Measurements from ENCODE around the gene EMID1. TPM values are rescaled to one million over a fixed set of nuclear protein-coding genes. Genes with fewer than 3 reads are reported as not detected.

The EMID1 gene
- total RNA-seq, 4 donors from 2014 or later = 2.8 to 4.8 (median 3.6) TPM

GRCh38 chr22:29290061-29290460 is 84.4 kb downstream of the EMID1 start:
- TF ChIP-seq POLR2A (IDR thresholded peaks at IDR 0.05) (no peak), CTCF (IDR thresholded peaks at IDR 0.05) (no peak)
- intact Hi-C loops (cut with DNase I; ENCODE audit: low total_unique reads) = no loop called here
- DNase-seq (ENCODE audit: low spot score in 2 of 2) = no peak
- H3K4me3 ChIP-seq (ENCODE audit: low read depth, poor library complexity, severe bottlenecking) = no peak overlapping the region
- WGBS, 2 donors = 58 to 64% methylated on average over 5 of the region's 5 CpGs

GRCh38 chr22:29291215-29291614 is 85.5 kb downstream of the EMID1 start:
- DNase-seq (ENCODE audit: low spot score in 2 of 2) = no peak
- intact Hi-C loops (cut with DNase I; ENCODE audit: low total_unique reads) = no loop called here
- WGBS, 2 donors = 72 to 74% methylated on average over 7 of the region's 7 CpGs
- H3K4me3 ChIP-seq (ENCODE audit: low read depth, poor library complexity, severe bottlenecking) = no peak overlapping the region
- TF ChIP-seq CTCF (IDR thresholded peaks at IDR 0.05) = no peak
- no peak for TF ChIP-seq POLR2A (IDR thresholded peaks at IDR 0.05)

GRCh38 chr22:29292379-29292778 is 86.7 kb downstream of the EMID1 start:
- DNase-seq (ENCODE audit: low spot score in 2 of 2) = no peak
- intact Hi-C loops (cut with DNase I; ENCODE audit: low total_unique reads) = no loop called here
- no peak overlapping the region for H3K4me3 ChIP-seq (ENCODE audit: low read depth, poor library complexity, severe bottlenecking)
- TF ChIP-seq CTCF (IDR thresholded peaks at IDR 0.05) = no peak
- TF ChIP-seq POLR2A (IDR thresholded peaks at IDR 0.05) = no peak

GRCh38 chr22:29298641-29299040 is 92.9 kb downstream of the EMID1 start:
- DNase-seq (ENCODE audit: low spot score in 2 of 2) = peak in 1 of 2 donors; percentile 75
- H3K4me3 ChIP-seq (ENCODE audit: low read depth, poor library complexity, severe bottlenecking) = no peak overlapping the region
- intact Hi-C loops (cut with DNase I; ENCODE audit: low total_unique reads) = no loop called here
- WGBS, 2 donors = 72 to 73% methylated on average over 8 of the region's 8 CpGs
- no peak for TF ChIP-seq POLR2A (IDR thresholded peaks at IDR 0.05)

- no peak overlapping the region for H3K4me3 ChIP-seq (ENCODE audit: low read depth, poor library complexity, severe bottlenecking)
- WGBS, 2 donors = 85 to 91% methylated on average over 19 of the region's 19 CpGs
- DNase-seq (ENCODE audit: low spot score in 2 of 2) = peak in 1 of 2 donors; percentile 81
- no peak for TF ChIP-seq CTCF (IDR thresholded peaks at IDR 0.05)
- TF ChIP-seq POLR2A (IDR thresholded peaks at IDR 0.05) = no peak
- intact Hi-C loops (cut with DNase I; ENCODE audit: low total_unique reads) = no loop called here
Observed at GRCh38 chr22:29299136-29299900, 93.6 kb downstream of the EMID1 start.

- DNase-seq (ENCODE audit: low spot score in 2 of 2) = peak in 1 of 2 donors; percentile 67
- intact Hi-C loops (cut with DNase I; ENCODE audit: low total_unique reads) = no loop called here
- TF ChIP-seq CTCF (IDR thresholded peaks at IDR 0.05) (no peak), POLR2A (IDR thresholded peaks at IDR 0.05) (no peak)
- WGBS, 2 donors = 62 to 66% methylated on average over 4 of the region's 4 CpGs
- H3K4me3 ChIP-seq (ENCODE audit: low read depth, poor library complexity, severe bottlenecking) = no peak overlapping the region
Observed at GRCh38 chr22:29300467-29300806, 94.7 kb downstream of the EMID1 start.
